Lower leg skin (tissue), 3 donors: ENCODE measurements around the gene SPIRE1.

Experiments
- CTCF ChIP-seq, 3 donors: fragments of 450-650 bp; IDR thresholded peaks; one replicate each; pipeline ENCODE4 v1.5.1; 2016; ENCODE audit warnings: antibody characterized with exemption in 3 of 3, mild to moderate bottlenecking in 3 of 3, moderate library complexity in 2 of 3
- POLR2A ChIP-seq, 2 donors: fragments of 450-650 bp; IDR thresholded peaks; one replicate each; pipeline ENCODE4 v1.6.1; 2016 to 2017; ENCODE audit warnings: antibody characterized with exemption in 2 of 2, mild to moderate bottlenecking in 1 of 2, moderate library complexity in 1 of 2

- no peak for TF ChIP-seq CTCF (IDR thresholded peaks at IDR 0.05)
- TF ChIP-seq POLR2A (IDR thresholded peaks at IDR 0.05) = no peak
Observed at GRCh38 chr18:12534820-12535219, 123.1 kb downstream of the SPIRE1 start.
